Kidney epithelial cell (primary cell): ENCODE data around the gene BUD23. TPM values are rescaled to one million over a fixed set of nuclear protein-coding genes. Genes with fewer than 3 reads are reported as not detected.

Source experiments
- DNase-seq: peaks from one replicate; pipeline ENCODE4 v3.0.0-alpha.2; 2010; ENCODE audit warnings: low read depth
- H3K27me3 ChIP-seq: 2 replicates; pipeline ENCODE4 v1.6.0; 2011; ENCODE audit warnings: low read length; ENCODE audit not compliant: control insufficient read depth, insufficient read depth
- H3K36me3 ChIP-seq: 2 replicates; pipeline ENCODE4 v1.5.1; 2011; ENCODE audit warnings: low read length; ENCODE audit not compliant: control insufficient read depth, insufficient read depth
- H3K4me3 ChIP-seq: 2 replicates; pipeline ENCODE4 v1.5.1; 2011; ENCODE audit warnings: low read depth, mild to moderate bottlenecking, control low read depth, low read length
- total RNA-seq: library from RNA; depleted of rRNA; stranded (reverse); fragments of >200 nt; gene quantifications from 2 replicates; pipeline ENCODE4 v1.2.3, GENCODE V29; 2015
- TF ChIP-seq, protein P1 (sequence below): IDR thresholded peaks from 2 replicates; pipeline ENCODE4 v1.5.1; 2011; ENCODE audit warnings: mild to moderate bottlenecking, moderate library complexity, low read length, control low read depth, inconsistent platforms; ENCODE audit not compliant: insufficient read depth, poor library complexity, severe bottlenecking

The BUD23 gene
- total RNA-seq, 1 donor from 2014 or later = 69.1 TPM

DNA sequence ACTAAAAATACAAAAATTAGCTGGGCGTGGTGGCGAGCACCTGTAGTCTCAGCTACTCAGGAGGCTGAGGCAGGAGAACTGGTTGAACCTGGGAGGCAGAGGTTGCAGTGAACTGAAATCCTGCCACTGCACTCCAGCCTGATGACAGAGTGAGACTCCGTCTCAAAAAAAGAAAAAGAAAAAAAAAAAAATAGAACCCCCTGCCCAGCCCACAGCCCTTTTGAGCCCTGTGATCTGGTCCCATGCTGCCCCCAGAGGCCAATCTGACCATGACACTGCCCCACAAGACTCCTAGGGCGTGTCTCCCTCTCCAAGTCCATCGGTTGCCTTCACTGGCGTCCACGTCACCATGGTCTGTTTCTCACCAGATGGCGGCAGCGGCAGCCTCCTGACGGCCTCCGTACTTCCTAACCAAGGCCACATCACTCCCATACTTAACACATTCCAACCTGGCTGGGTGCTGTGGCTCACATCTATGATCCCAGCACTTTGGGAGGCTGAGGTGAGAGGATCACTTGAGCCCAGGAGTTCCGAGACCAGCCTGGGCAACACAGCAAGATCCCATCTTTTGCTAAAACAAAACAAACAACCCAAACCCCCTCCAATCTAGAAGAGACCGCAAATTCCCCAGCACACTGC is 18.1 kb downstream of the BUD23 start:
- Histone ChIP-seq H3K4me3 (no peak overlapping the region), H3K27me3 (no peaks in the 10 kb centered on the region), H3K36me3 (peaks cover 4% of the 10 kb centered on the region)
- DNase-seq = no peak
- TF ChIP-seq, protein P1, sequence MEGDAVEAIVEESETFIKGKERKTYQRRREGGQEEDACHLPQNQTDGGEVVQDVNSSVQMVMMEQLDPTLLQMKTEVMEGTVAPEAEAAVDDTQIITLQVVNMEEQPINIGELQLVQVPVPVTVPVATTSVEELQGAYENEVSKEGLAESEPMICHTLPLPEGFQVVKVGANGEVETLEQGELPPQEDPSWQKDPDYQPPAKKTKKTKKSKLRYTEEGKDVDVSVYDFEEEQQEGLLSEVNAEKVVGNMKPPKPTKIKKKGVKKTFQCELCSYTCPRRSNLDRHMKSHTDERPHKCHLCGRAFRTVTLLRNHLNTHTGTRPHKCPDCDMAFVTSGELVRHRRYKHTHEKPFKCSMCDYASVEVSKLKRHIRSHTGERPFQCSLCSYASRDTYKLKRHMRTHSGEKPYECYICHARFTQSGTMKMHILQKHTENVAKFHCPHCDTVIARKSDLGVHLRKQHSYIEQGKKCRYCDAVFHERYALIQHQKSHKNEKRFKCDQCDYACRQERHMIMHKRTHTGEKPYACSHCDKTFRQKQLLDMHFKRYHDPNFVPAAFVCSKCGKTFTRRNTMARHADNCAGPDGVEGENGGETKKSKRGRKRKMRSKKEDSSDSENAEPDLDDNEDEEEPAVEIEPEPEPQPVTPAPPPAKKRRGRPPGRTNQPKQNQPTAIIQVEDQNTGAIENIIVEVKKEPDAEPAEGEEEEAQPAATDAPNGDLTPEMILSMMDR = peak; percentile 66

- H3K36me3 ChIP-seq = peaks cover 4% of the 10 kb centered on the region
- H3K27me3 ChIP-seq = no peaks in the 10 kb centered on the region
- DNase-seq = no peak
- TF ChIP-seq, protein P1 = no peak
- H3K4me3 ChIP-seq = no peak overlapping the region
Measured at GRCh38 chr7:73702226-73702625, 18.8 kb downstream of the BUD23 start.

GRCh38 chr7:73702665-73703064 is 19.3 kb downstream of the BUD23 start:
- no peak overlapping the region for H3K4me3 ChIP-seq
- no peak for DNase-seq
- H3K27me3 ChIP-seq = no peaks in the 10 kb centered on the region
- TF ChIP-seq, protein P1 = no peak
- peaks cover 4% of the 10 kb centered on the region for H3K36me3 ChIP-seq

DNA sequence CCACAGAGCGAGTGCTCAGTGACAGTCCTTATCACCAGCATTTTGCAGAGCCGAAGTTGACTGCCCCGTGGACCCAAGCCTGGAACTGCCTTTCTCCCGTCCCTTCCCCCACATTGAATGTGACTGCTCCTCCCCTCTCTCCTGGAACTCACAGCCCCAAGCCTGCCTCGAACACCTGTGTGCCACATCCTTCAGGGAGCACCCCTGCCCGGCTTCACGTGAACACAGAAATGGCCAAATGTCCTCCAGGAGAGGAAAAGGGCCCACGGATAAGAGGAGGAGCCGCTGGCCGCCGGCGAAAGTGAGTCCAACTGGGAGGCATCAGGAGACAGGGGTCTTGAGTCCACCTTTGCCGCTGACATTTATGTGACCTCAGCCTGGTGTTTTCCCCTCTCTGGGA is 19.8 kb downstream of the BUD23 start:
- no peak for DNase-seq
- TF ChIP-seq, protein P1 = no peak
- H3K4me3 ChIP-seq = no peak overlapping the region
- peaks cover 4% of the 10 kb centered on the region for H3K36me3 ChIP-seq
- H3K27me3 ChIP-seq = no peaks in the 10 kb centered on the region

- Histone ChIP-seq H3K4me3 (no peak overlapping the region), H3K36me3 (peaks cover 4% of the 10 kb centered on the region), H3K27me3 (no peaks in the 10 kb centered on the region)
- DNase-seq = no peak
- TF ChIP-seq, protein P1 = no peak
Measured at GRCh38 chr7:73703757-73704639, 20.6 kb downstream of the BUD23 start.
